GM21367 (cell line): Measurements from ENCODE around the gene CORO2B.

ENCODE experiments used
- ATAC-seq: cut with Tn5 transposase; IDR thresholded peaks from one replicate; pipeline ENCODE4 v1.9.1; 2021; ENCODE audit not compliant: unreplicated experiment

CORO2B gene

GRCh38 chr15:68695061-68695595, 116.3 kb downstream of the CORO2B start:
- ATAC-seq, result no peak

GRCh38 chr15:68696414-68697363, 117.9 kb downstream of the CORO2B start:
- ATAC-seq, result no peak

DNA sequence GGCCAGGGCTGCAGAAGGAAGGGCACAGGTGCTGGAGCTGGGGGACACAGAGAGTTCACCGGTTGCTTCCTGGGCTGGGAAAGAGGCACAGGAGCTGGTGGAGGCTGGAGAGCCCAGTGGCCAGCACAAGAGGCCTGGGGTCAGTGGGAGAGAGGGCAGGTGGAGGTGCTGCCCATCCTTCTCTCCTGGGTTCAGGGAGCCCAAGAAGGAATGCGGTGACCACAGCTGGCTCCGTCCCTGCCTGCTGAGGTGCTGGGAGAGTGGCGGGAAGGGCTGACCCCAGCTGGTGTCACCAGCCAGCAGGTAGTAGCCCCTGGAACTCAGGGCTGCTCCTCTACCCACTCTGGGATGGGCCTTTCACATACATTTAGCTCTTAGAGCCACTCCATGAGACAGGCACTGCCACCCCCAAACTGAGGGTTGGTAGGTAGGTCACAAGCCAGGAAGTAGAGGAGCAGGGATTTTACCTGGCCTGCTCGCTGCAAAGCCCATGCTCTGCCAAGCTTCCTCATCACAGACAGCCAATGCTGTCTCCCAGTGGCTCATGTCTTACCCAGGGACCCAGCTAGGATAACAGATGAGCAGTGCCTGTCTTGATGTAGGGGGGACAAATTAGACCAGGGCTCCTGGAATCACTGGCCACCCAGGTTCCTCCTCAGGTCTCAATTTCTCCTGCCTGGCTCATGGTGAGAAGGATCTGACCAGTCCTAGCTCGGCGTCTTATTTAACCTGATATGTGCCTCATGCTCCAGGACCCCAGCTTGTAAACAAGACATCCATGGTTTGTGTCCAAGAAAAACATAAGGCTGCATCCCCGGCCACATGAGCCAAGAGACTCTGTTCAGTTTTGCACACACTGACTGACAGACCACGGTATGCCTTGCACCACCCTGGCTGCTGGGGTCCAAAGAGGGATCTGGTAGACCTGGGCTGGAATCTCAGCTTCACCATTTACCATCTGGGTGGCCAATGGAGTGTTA, 119.2 kb downstream of the CORO2B start:
- ATAC-seq, result no peak

DNA sequence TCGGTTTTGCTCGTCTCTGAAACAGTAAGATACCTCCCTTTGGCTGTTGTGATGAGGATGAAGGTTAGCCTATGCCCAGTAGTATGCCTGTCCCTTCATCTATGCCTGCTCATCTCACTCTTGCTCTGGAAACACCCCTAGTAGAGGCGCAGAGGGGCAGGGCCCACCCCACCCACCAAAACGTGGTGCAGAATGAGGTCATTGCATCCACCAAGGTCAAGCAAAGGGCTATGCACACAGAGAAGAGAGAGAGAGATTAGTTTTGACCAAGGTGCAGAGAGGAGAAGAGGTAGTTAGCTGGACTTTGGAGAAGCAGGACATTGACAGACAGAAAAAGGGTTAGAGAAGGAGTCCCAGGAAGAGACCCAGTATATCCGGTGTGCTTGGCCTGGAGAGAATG, 119.9 kb downstream of the CORO2B start:
- no peak for ATAC-seq

GRCh38 chr15:68699124-68699880, 120.5 kb downstream of the CORO2B start:
- ATAC-seq, result no peak

DNA sequence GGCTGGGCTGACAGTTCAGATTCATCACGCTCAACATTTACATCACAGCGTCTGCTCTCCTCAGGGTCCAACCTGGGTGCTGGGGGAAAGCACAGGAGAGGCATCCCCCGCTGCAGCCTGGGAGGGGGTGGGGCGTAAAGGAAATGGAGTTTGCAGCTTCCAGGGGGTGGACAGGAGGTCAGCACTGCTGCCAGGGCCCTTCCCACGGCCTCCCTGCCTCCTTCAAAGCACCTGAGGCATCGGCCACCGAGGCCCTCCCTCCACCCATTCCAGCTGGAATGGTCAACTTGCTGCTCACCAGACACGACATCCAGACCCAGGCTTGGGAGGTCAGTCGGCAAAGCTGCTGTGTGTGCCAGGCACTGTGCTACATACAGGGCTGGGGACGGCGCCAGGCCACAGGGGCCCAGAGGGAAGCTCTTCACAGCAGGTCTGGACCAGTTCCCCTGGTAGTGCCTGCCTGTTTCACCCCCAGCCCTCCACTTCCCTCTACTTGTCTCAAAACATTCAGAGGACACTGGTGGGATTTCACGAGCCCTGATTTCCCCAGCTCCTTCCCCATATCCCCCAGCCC, 121.2 kb downstream of the CORO2B start:
- no peak for ATAC-seq

- ATAC-seq, result no peak
These were observed 121.8 kb downstream of the CORO2B start for GRCh38 chr15:68700455-68701123.

DNA sequence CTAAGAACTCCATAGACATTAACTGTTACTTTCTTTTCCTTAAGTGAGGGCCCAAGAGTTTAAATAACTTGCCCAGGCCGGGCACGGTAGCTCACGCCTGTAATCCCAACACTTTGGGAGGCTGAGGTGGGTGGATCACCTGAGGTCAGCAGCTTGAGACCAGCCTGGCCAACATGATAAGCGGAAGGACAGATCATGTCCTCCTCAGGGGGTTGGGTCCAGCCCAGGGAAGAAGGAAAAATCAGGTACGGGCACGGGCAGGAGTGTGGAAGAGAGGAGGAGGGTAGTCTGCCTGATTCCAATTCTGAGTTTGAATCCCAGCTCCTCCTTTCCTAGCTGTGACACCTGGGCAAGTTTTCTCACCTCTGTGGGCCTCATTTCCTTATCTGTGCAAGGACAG, 123.1 kb downstream of the CORO2B start:
- no peak for ATAC-seq

DNA sequence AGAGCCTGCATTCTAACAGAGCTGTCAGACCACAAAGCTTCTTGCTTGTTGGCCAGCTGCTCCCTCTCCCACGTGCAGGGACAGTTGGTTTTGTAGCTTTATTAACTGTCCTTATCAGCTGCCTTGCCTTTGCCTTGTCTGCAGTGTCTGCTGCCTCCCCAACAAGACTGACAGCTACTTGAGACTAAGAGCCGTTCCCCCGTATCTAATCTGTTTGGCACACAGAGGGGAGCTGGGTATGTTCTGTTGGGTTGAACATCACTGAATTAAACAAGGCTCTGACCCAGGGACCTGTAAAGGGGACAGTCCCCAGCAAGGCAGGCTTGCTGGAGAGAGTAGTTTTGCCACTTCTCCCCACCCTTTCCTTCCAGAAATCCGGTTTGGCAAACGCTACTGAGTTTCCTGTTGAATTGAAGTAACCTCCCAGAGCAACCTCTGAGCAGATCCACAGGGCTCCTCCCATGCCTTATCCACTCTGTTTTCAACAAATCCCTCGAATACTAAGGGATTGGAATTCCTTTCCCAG, 125.8 kb downstream of the CORO2B start:
- ATAC-seq, result no peak

DNA sequence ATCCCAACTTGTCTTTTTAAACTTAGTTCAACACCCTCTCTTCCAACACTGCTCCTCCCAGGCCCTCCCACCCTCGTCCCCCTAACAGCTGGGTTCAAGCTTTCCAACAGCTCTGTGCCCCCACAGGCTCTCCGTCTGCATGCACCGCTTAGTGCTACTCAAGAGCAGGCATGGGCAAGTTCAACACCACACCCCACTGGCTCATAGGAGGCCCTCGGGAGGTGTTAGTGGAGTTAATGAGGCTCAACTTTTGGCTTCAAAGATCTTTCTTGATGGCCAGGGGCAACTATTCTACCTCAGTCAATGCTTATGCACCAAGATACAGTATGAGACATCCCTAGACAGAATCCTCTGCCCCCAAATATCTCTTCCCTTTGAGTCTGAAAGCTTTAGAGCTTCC, 127.5 kb downstream of the CORO2B start:
- no peak for ATAC-seq

GRCh38 chr15:68706931-68707330, 128.1 kb downstream of the CORO2B start:
- ATAC-seq, result no peak

DNA sequence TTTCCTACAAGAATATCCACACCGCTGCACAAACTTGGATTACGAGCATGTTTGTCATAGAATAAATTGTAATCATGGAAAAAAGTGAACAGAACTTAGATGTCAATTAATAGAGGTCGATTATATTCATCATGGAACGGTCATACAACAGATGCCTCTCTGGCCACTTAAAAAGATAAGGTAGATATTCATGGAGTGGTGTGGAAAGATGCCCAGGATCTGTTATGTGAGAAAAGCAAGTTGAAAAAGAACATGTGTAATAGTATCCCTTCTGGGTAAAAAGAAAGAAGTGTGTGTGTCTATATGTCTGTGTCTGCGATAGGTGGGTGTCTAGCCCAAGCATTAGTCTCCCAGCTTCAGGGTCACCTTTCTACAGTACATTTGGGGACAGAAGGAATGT, 128.6 kb downstream of the CORO2B start:
- no peak for ATAC-seq

DNA sequence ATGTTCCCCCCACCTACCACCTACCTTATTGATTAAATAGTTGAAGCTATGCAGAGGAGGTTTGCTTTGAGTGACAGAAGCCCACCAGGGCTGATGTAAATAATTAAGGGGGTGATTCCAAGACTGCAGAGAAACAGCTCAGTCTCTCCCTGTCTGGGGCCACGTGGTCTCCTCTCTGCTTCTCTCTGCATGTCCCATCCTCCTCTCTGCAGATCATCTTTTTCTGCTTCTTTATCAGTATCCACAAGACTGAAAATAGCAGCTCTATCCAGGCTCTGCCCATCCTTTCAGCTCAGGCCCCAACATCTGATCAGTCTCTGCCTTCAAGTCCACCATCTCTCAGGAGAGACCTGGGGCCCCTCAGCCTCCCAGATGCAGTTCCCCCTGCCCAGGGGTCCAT, 131.1 kb downstream of the CORO2B start:
- no peak for ATAC-seq

DNA sequence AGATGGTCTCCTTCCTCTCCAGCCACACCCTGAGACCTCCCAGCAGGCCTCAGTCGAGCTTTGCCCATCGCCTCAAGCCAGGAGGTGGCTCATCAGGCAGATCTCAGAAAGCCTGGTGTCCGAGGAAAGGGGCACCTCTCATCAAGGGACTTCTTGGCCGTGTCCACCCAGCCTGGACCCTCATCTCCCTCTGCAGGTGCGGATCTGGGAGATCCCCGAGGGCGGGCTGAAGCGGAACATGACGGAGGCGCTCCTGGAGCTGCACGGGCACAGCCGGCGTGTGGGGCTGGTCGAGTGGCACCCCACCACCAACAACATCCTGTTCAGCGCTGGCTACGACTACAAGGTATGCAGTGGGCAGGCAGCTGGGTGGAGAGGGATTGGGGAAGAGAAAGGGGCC, 131.7 kb downstream of the CORO2B start:
- ATAC-seq, result no peak

- no peak for ATAC-seq
These were observed 132.6 kb downstream of the CORO2B start for GRCh38 chr15:68711406-68711805.

- no peak for ATAC-seq
These were observed 134.1 kb downstream of the CORO2B start for GRCh38 chr15:68712886-68713285.

DNA sequence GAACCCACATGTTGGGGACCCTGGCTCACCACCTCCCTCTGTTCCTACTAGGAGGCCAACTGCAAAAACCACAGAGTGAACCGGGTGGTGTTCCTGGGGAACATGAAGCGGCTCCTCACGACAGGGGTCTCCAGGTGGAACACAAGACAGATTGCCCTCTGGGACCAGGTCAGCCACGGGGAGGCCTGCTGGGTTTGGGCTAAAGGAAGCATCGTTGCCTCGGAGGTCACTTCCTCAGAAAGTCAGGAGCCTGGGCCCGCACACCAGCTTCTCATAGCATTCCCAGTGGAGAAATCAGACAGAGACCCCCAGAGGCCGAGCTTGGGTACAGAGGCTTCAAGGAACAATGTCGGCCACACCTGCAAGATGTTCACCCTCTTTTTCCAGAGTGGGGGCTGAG, 135.1 kb downstream of the CORO2B start:
- ATAC-seq, result no peak

- no peak for ATAC-seq
These were observed 136.3 kb downstream of the CORO2B start for GRCh38 chr15:68715111-68715510.

GRCh38 chr15:68717951-68718350, 139.2 kb downstream of the CORO2B start:
- no peak for ATAC-seq

GRCh38 chr15:68718468-68718867, 139.7 kb downstream of the CORO2B start:
- ATAC-seq, result no peak
